Measurements from ENCODE around the gene PRTG.

DNA sequence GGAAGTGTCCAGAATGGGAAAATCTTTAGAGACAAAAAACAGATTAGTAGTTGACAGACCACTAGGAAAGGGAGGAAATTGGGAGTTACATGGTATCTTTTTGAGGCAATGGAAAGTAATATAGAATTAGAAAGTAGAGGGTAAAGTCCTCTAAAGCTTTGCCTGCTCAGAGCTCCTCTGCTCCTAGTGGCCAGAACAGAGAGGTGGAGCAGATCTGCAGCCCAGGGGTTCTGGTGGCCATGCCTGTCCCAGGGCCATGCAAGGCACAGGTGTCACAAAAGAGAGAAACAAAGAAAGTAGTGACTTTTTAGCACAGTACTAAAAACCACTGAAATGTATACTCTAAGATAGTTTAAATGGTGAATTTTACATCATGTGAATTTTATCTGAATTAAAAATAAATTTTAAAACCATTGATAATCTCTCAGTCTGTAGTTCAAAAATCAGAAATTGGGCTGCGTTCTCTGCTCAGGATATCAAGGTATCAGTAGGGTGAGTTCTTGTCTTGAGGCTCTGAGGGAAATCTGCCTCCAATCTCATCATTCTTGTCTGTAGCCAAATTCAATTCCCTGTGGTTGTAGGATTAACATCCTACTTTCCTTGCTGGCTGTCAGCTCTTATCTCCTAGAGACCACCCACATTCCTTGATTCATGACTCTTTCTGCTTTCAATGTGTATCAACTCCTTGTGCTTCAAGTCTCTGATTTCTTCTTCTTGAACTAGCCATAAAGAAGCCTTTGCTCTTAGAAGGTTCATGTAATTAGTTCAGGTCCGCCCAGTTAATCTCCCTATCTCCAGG, 178.4 kb downstream of the PRTG start:
- TF ChIP-seq POLR2AphosphoS5 (IDR thresholded peaks at IDR 0.05): no peak
- TF ChIP-seq, protein P1, sequence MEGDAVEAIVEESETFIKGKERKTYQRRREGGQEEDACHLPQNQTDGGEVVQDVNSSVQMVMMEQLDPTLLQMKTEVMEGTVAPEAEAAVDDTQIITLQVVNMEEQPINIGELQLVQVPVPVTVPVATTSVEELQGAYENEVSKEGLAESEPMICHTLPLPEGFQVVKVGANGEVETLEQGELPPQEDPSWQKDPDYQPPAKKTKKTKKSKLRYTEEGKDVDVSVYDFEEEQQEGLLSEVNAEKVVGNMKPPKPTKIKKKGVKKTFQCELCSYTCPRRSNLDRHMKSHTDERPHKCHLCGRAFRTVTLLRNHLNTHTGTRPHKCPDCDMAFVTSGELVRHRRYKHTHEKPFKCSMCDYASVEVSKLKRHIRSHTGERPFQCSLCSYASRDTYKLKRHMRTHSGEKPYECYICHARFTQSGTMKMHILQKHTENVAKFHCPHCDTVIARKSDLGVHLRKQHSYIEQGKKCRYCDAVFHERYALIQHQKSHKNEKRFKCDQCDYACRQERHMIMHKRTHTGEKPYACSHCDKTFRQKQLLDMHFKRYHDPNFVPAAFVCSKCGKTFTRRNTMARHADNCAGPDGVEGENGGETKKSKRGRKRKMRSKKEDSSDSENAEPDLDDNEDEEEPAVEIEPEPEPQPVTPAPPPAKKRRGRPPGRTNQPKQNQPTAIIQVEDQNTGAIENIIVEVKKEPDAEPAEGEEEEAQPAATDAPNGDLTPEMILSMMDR (IDR thresholded peaks at IDR 0.05): no peak
